ENCODE measurements around the gene MYO18A. TPM values are rescaled to one million over a fixed set of nuclear protein-coding genes. Genes with fewer than 3 reads are reported as not detected.

Gene MYO18A
- polyA plus RNA-seq, 1 donor (not counting 4 experiments of a cell fraction or from before 2014, with no cell fraction given): 20.0 TPM

GRCh38 chr17:29032857-29033197, 147.4 kb downstream of the MYO18A start:
- FAIRE-seq (no peak), DNase-seq (ENCODE audit: low read depth, low spot score) (no peak)
- Histone ChIP-seq H3K9ac (ENCODE audit: control insufficient read depth, extremely low read depth, insufficient read depth, low read length) (no peak overlapping the region), H3K79me2 (ENCODE audit: control insufficient read depth, insufficient read depth, low read length) (no peaks in the 10 kb centered on the region), H3K27ac (ENCODE audit: control insufficient read depth, insufficient read depth, low read length) (no peak overlapping the region), H2AFZ (ENCODE audit: control insufficient read depth, low read length) (no peak overlapping the region), H4K20me1 (ENCODE audit: control insufficient read depth, extremely low read depth, insufficient read depth, low read length) (no peaks in the 10 kb centered on the region), H3K27me3 (ENCODE audit: control insufficient read depth, extremely low read depth, insufficient read depth, low read length) (peaks cover 56% of the 10 kb centered on the region), H3K9me3 (ENCODE audit: control insufficient read depth, low read depth, low read length) (peaks cover 3% of the 10 kb centered on the region), H3K4me3 (ENCODE audit: control insufficient read depth in 2 of 3, extremely low read depth in 1 of 3, insufficient read depth in 2 of 3, low read depth in 1 of 3, low read length in 3 of 3) (no peak overlapping the region), H3K36me3 (ENCODE audit: control insufficient read depth in 2 of 2, extremely low read depth in 1 of 2, insufficient read depth in 2 of 2, low read length in 2 of 2) (no peaks in the 10 kb centered on the region), H3K4me1 (ENCODE audit: control insufficient read depth, extremely low read depth, insufficient read depth, low read length) (no peaks in the 10 kb centered on the region), H3K4me2 (ENCODE audit: control insufficient read depth, extremely low read depth, insufficient read depth, low read depth, low read length) (no peak overlapping the region), H3K9me1 (ENCODE audit: control insufficient read depth, extremely low read depth, insufficient read depth, low read length) (no peaks in the 10 kb centered on the region)
- dilution Hi-C loops (cut with MboI; ENCODE audit: extremely low pct_ligation_motif_present, low sequenced_read_pairs): no loop called here
- no peak for TF ChIP-seq CTCF (optimal IDR thresholded peaks at IDR 0.05 in 1 of 3, IDR thresholded peaks at IDR 0.05 in 1 of 3, conservative IDR thresholded peaks at IDR 0.05 in 1 of 3; ENCODE audit: extremely low read depth in 1 of 3, insufficient read depth in 2 of 3, low read length in 3 of 3)
- no peak for TF ChIP-seq EZH2 (IDR thresholded peaks at IDR 0.05; ENCODE audit: low read length)

DNA sequence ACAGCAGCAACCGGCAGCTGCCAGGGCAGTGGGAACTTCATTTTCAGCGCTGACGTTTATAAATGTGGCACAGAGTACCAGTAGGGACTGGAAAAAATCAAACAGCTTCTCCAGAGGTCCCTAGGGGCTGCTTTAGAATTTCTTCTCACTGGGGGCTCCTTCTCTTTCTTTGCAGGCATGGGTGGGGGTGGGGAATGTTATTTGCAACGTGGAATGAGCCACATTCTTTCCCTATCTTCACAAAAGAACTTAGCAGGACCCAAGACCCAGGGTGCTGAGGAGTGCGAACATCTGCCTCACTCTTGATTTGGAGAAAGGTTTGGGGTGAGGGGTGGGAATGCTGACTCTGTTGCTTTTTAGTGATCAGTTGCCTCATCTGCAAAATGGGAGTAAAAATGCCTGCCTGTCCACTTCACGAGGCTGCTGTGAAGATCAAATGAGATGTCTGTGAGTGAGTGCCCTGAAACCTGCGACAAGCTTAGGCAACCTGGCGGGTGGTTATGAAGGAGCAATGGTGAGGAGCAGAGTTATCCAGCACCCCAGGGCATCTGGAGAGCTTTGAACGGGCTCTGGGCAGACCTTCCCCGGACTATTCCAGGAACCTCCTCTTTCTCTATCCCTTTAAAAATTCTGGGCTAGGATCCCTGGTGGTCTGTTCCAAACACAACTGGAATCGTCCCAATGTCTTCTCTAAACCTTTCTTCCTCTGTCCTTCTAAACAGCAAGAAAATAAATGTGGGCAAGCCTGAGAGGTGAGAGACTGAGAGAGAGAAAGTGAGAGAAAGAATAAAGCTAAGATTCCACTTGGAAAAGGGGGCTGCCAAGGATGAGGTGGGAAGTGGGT, 148.0 kb downstream of the MYO18A start:
- H3K9me1 ChIP-seq (ENCODE audit: control insufficient read depth, extremely low read depth, insufficient read depth, low read length): no peaks in the 10 kb centered on the region
- peak; percentile 35 for TF ChIP-seq EZH2 (IDR thresholded peaks at IDR 0.05; ENCODE audit: low read length)
- no peak for TF ChIP-seq CTCF (optimal IDR thresholded peaks at IDR 0.05 in 1 of 3, IDR thresholded peaks at IDR 0.05 in 1 of 3, conservative IDR thresholded peaks at IDR 0.05 in 1 of 3; ENCODE audit: extremely low read depth in 1 of 3, insufficient read depth in 2 of 3, low read length in 3 of 3)
- no peak overlapping the region for H3K9ac ChIP-seq (ENCODE audit: control insufficient read depth, extremely low read depth, insufficient read depth, low read length)
- no peak overlapping the region for H2AFZ ChIP-seq (ENCODE audit: control insufficient read depth, low read length)
- no peaks in the 10 kb centered on the region for H3K79me2 ChIP-seq (ENCODE audit: control insufficient read depth, insufficient read depth, low read length)
- no peaks in the 10 kb centered on the region for H4K20me1 ChIP-seq (ENCODE audit: control insufficient read depth, extremely low read depth, insufficient read depth, low read length)
- no peak overlapping the region for H3K27ac ChIP-seq (ENCODE audit: control insufficient read depth, insufficient read depth, low read length)
- peaks cover 3% of the 10 kb centered on the region for H3K9me3 ChIP-seq (ENCODE audit: control insufficient read depth, low read depth, low read length)
- H3K36me3 ChIP-seq (ENCODE audit: control insufficient read depth in 2 of 2, extremely low read depth in 1 of 2, insufficient read depth in 2 of 2, low read length in 2 of 2): no peaks in the 10 kb centered on the region
- FAIRE-seq: no peak
- no peak overlapping the region for H3K4me3 ChIP-seq (ENCODE audit: control insufficient read depth in 2 of 3, extremely low read depth in 1 of 3, insufficient read depth in 2 of 3, low read depth in 1 of 3, low read length in 3 of 3)
- dilution Hi-C loops (cut with MboI; ENCODE audit: extremely low pct_ligation_motif_present, low sequenced_read_pairs): no loop called here
- DNase-seq (ENCODE audit: low read depth, low spot score): no peak
- no peak overlapping the region for H3K4me2 ChIP-seq (ENCODE audit: control insufficient read depth, extremely low read depth, insufficient read depth, low read depth, low read length)
- peaks cover 50% of the 10 kb centered on the region for H3K27me3 ChIP-seq (ENCODE audit: control insufficient read depth, extremely low read depth, insufficient read depth, low read length)
- H3K4me1 ChIP-seq (ENCODE audit: control insufficient read depth, extremely low read depth, insufficient read depth, low read length): no peaks in the 10 kb centered on the region

All from keratinocyte (primary cell).